DMS114 treated with DMSO at 0.1 percent for 48 hours (cell line): Measurements from ENCODE around the gene ROR2.
A peak's percentile ranks its signal among the peaks of the same experiment; 100 is the strongest.

ENCODE experiments used
- DNase-seq: peaks from one replicate; lab custom pipeline; 2025; ENCODE audit not compliant: unreplicated experiment; lab: John Stamatoyannopoulos, UW

ROR2 gene

DNA sequence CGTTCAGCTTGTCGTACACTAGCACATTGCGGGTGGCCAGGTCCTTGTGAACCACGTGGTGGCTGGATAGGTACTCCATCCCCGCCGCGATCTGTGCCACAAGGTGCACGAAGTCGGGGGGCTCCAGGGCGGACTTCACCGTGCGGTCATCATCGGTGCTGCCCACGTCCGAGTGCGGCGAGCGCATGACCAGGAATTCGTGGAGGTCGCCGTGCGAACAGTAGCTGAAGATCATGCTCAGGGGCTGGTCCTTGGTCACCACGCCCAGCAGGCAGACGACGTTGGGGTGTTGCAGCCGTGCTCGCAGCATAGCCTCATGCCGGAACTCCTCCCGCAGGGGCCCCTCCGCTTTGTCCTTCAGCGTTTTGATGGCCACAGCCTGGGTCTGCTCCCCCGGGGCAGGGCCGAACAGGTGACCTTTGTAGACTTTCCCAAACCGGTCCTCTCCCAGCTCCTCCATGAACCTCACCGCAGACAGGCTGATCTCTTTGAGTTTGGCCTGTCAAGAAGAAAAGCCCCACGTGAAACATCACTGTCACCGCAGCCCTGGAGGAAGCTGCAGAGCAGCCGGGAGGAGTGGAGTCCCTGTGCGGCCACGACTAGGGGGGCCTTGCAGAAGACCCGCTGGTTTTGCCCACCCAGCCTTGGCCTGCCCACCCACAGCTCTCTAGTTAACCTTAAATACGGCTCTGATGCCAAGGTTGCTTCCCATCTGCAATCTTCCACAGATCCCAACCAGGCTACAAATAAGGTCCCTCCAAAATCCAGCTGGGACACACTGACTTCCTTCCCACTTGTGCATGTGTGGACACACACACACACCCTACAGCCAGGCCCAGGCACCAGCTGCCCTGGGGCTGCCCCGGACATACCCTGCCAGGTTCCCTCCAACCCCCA lies 225.2 kb downstream of the ROR2 start:
- no peak for DNase-seq

DNA sequence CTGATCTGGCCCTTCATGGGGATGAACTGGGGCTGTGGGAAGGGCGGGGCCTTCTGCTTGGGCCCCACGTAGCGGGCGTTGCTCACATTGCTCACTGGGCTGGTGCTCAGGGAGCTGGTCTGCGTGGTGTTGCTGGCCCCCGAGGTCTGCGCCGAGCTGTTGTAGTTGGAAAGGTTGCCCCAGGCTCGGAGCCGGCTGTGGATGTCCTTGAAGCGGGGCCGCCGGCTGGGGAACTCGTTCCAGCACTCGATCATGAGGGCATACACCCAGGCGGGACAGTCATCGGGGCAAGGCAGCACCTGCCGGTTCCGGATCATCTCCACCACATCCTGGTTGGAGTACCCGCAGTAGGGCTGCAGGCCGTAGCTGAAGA lies 226.0 kb downstream of the ROR2 start:
- DNase-seq, result no peak

DNA sequence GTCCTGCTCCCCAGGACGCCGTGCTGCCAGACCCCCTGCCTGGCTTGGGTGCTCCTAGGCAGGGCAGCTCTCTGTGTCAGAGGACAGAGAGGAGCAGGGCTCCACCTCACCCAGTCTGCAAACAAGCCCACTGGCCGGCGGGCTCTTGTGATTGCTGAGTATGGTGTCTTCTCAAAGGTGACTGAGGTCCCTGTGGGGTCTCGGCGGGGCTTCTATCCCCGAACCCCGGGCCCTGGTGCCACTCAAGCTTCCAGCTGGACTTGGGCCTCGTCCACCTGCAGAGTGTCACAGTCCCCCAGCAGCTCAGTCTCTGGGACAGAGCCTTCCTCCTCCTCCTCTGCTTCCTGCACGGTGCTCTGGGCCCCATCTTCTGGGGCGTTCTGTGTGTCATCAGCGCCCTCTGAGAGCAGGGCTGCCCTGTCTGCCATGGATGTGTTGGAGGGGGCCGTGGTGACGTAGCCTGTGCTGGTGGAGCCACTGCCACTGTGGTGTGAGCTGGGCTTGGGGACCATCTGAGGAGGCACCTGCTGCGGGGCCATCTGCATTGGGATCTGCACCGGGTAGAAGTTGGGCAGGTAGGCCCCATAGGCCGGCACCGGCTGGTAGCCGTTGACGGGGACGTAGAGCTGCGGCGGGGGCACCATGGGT lies 226.5 kb downstream of the ROR2 start:
- no peak for DNase-seq

DNA sequence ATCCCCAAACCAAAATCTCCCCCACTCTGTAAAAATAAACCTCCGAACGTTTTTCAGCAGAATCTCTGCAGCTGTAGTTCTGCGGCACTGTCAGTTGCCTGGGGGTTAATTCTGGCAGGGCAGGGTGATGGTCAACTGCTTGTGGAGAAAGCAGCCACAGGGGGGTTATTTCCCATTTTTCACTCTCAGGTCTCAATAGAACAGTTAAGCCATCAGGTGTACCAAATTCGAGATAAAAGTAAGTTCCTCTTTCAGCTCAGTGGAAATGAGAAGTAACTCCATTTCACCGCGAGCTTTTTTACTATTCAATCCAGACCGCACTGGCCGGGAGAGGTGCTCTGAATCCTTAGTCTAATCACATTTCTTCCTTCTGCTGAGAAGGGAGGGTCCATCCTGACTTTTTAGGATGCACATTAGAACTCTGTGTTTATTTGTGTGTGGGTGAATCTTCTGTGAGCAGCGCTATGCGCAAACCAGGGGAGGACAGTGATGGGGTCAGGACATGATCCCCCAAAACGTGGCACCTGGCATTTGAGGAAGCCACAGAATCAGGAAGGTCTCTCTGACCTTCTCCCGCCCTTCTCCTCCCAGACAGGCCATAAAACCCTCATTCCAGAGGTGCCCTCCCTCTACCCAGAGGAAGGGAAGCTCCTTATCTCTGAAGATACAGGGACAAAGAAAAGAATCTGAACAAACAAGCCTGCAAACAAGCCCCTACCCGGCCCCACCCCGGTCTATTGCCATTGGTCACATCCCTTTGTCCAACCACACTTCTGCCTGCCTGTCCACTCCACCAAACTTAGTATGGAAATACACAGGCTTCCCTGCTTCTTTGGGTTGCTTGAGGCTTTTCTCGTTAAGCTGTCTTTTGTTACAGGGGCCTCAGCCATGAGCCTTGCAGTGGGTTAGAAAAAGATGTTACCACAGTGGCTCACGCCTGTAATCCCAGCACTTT lies 229.0 kb downstream of the ROR2 start:
- no peak for DNase-seq

DNA sequence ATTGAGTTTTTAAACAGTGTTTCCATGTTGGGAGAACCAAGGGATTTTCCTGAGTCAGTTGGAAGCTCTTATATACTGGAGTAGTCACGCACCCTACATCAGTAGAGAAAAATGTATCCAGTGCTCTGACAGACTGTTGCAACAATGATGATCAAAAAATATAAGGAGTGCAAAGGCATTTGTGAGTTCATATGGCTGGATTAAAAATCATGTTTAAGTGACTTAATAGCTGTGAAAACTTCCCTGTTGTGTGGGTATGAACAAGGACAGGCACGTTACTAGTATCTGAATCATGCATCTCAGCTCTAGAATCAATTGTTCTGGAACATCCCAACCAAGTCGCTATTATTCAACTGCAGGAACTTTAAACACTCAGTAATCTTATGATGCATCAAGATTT lies 229.7 kb downstream of the ROR2 start:
- no peak for DNase-seq

DNA sequence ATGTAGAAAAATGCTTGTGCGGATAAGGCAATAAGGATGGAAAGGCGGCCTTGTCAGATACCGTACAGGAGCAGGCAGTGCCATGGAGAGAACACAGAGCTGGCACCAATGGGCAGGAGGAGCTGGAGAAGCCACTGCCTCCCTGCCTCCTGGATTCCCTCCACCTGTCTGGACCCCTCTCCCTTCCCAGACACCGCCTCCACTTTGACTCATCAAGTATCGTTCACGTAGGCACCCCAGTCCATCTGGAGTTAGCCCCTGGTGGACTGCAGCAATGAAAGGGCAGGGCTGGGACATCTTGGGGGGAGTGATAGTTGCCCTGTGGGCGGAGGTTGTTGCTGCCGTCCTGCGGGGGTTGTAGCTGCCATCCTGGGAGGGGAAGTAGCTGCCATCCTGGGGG lies 232.0 kb downstream of the ROR2 start:
- no peak for DNase-seq

DNA sequence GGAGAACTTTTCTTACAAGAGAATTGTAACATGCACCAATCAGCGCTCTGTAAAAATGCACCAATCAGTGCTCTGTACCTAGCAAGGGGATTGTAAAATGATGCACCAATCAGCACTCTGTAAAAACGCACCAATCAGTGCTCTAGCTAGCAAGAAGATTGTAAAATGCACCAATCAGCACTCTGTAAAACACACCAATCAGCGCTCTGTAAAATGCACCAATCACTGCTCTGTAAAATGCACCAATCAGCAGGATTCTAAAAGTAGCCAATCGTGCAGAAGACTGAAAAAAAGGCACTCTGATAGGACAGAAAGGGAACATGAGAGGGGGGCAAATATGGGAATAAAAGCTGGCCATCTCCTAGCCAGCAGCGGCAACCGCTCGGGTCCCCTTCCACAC lies 233.2 kb downstream of the ROR2 start:
- DNase-seq, result no peak

DNA sequence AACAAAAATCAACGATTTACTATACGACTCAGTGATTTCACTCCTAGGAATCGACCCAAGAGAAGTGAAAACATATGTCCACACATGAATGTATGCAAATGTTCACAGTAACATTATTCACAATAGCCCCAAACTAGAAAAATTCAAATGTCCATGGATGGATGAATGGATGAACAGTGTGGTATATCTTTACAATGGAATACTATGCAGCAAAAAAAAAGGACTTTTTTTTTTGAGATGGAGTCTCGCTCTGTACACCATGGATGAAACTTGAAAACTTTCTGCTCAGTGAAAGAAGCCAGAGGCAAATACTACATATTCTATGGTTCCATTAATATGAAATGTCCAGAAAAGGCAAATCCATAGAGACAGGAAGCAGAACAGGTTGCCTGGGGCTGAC lies 233.8 kb downstream of the ROR2 start:
- no peak for DNase-seq

DNA sequence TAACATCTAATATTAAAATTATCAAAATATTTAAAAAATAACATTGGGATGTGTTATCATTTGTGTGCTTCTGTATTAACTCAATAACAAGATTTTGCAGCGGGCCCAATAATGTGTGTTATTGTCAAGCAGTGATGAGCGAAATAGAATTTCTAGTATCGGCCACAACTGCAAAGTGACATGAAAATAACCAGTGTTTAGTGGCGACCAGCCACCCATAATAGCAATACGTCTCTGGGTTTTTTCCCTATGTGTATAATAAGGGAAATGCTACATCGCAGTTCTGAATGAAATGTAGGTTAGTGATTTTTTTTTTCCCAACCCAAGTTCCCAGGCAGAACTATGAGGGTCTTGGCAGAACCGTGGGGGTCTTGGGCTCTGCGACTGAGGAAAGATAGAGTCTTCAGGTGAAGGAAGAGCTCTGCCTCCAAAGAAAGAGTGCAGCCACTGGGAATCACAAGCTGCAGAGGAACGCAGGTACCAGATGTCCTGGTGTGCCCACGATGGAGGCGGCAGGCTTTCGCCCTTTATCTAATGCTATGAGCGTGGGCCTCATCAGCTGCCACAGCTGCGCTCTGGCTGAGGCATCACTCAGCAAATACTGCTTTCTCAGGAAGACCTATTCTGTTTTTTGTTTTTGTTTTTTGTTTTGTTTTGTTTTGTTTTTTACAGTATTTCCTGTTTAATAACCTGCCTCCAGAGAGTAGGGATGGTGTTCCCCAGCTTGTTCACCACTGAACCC lies 235.0 kb downstream of the ROR2 start:
- no peak for DNase-seq

DNA sequence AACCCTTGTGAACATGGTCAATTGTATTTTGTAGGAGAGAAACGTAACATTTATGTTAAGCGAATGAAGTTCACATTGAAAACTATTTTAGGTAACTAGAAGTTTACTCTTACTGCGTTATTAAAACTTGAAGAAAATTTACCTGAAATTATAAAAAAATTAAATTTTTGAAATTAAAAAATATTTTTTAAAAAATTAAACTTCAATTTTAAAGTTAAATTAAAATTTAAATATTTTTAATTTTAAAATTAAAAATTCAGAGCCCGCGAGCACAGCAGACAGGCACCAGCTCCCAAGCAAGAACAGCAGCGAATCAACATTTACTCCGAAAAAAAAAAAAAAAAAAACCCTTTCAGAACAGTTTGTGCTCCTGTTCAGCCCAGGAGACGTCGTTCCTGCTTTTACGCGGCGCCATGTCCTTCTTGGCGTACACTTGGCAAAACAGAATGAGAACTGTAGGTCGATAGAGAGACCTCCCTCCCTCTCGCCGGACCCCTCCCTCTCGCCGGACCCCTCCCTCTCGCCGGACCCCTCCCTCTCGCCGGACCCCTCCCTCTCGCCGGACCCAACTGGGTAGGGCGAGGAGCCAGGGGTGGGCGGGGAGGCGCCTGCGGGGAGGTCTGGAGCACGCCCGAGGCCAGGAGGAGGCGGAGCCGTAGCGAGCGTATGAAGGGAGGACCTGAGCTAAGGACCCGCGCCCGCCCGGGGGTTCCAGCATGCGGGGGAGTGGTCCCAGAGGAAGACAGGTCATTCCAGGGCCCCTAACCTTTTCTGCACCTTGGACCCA lies 235.8 kb downstream of the ROR2 start:
- DNase-seq, result peak; percentile 38

DNA sequence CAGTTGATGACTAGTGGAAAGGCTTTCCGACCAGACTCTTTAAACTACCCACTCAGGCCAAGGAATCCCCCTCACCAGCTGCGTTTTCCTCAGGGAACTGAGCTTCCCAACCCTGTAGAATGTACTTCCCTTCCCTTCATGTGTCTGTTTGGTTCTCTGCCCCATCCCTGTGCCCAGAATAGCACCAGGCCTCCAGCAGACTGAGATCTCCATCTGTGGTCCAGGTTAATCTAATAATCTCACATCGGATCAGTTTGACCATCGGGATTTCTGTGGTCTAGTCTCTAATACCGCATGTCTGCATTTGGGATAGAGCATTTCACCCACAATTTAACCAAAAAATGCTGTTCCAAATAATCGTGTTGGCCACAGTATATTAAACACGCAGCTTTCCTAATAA lies 237.2 kb downstream of the ROR2 start:
- no peak for DNase-seq

DNA sequence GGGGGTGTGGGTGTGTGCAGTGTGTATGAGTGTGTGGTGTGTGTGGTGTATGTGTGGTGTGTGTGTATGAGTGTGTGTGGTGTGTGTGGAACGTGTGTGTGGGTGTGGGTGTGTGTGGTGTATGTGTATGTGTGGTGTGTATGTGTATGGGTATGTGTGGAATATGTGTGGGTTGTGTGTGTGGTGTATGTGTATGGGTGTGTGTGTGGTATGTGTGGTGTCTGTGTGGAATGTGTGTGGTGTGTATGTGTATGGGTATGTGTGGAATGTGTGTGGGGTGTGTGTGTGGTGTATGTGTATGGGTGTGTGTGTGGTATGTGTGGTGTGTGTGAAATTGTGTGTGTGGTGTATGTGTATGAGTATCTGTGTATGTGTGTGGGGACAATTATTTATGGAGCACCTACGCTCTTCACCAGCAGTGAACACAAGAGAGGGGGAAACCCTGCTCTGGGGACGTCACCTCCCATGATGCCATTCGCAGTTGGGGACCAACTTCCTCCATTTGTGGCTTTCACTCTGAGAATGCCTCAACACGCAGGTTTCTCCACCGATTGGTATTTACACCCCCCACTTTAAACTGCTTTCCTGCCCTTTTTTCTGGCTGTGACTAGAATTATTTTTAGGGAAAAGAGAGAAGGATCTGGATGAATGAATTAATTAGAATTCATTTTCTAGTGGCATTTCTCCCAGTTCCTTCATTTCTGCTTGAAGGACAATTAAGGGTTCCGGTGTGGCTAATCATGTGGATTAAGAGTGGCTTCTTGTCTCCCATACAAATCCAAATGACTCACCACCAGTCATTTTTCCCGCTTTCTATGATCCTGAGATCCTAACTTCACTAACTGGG lies 238.1 kb downstream of the ROR2 start:
- DNase-seq, result no peak

DNA sequence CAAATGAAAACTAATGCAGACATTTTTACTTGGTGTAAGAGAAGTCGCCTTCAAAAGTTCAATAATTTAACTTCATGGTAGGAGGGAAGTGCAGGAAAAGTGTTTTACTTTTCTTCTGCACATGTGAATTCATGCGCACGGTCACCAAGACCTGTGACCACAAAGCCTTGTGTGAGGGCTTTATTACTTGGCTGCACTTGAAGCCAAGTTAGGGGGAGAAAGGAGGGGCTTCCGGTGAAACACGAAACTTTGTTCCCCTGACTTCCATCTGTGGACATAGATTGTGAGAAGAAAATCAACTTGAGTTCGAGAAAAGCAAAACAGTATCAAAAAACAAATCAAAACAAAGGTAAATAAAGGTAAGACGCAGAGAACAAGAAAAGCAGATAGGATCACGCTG lies 239.9 kb downstream of the ROR2 start:
- DNase-seq, result no peak

DNA sequence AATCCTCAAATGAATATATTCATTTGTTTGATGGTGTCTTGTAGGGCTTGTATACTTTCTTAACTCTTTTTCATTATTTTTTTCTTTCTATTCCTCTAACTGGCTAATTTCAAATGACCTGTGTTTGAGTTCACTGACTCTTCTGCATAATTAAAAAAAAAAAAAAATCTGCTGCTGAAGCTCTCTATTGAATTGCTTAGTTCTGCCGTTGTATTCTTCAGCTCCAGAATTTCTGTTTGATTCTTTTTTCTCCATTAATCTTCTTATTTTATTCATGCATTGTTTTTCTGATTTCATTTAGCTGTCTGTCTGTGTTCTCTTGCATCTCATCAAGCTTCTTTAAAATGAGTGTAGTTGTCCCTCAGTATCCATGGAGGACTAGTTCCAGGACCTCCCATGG lies 244.6 kb downstream of the ROR2 start:
- DNase-seq, result no peak

DNA sequence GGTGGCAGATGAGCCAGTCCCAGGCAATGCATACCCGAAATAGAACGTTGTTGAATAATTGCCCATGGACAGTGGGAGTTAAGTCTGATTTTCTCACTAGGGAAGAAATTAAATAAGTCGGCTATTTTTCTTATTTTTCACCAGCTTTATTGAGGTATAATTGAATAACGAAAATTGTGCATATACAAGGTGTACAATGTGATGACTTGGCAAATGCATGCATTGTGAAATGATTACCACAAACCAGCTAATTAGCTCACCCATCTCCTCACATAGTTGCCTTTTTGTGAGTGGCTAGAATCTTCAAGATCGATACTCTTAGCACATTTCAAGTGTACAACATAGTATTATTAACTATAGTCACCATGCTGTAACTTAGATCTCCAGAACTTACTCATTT lies 249.6 kb downstream of the ROR2 start:
- no peak for DNase-seq

DNA sequence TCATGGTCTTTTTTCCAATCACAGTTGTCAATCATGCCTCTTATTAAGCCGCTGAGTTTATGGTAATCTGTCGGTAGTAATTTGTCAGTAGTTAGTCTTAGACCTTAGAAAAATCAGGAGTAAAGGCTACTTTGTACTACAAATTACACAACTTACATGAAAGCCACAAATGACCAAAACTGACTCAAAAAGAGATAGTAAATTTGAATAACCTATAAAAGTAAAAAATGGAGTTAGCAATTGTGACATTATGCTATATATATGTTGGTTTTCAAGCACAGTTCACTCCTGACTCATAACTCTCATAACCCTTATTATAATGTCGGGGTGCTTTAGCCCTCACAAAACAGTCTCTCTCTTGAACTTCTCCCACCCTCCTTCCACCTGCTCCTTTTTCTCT lies 251.8 kb downstream of the ROR2 start:
- no peak for DNase-seq

DNA sequence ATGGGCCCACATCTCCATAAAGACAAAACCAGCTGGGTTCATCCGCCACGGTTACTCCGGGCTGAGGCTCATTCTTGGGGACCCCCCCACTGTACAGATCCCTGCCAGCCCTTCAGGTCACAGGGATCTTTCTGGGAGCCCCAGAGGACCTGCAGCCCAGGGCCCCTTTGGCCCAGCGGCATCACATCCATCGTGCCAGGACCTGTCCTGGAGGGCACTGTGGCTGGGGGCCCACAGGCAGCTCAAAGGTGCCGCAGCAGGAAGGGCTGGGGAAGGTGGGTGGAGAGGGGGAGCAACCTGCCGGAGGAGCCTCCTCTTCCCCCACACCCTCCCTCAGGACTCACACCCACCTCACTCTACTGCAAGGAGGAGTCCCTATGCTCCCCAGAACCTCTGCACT lies 252.8 kb downstream of the ROR2 start:
- no peak for DNase-seq

DNA sequence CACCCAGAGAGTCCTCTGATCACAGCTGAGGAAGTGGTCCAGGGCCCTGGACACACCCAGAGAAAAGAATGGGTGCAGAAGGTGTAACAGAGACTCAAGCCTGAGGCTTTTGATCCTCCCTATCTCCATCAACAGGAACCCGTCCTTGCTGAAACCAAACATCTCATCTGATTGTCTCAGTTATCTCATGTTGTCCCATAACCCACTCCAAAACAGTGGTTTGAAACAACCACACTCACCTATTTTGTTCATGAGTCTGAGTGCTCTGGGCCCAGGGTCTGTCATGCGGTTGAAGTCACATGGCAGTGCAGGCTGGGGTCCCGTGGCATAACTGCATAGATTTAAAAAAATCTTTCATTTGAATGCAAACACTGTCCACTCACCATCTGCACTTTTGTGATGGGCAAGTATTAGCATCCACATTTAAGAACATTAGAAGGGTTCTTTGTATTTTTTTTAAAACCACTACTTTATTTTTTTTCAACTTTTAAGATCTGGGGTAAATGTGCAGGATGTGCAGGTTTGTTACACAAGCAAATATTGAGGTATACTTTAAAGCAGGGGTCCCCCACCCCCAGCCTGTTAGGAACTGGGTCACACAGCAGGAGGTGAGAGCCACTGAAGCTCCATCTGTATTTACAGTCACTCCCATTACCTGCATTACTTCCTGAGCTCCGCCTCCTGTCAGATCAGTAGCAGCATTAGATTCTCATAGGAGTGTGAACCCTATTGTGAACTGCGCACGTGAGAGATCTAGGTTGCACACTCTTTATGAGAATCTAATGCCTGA lies 255.8 kb downstream of the ROR2 start:
- no peak for DNase-seq
